Adipocyte (in vitro differentiated cells): ENCODE results near the gene OR13C8.

Source experiments
- DNase-seq: peaks from one replicate; pipeline ENCODE4 v3.0.0-alpha.2; 2015; ENCODE audit warnings: low read depth
- H3K27me3 ChIP-seq: replicated peaks from 2 replicates; pipeline ENCODE4 v1.7.0; 2013; ENCODE audit warnings: mild to moderate bottlenecking, low read length, moderate library complexity; ENCODE audit not compliant: control insufficient read depth, insufficient read depth
- H3K36me3 ChIP-seq: 2 replicates; pipeline ENCODE4 v1.7.0; 2013; ENCODE audit warnings: low read length, mild to moderate bottlenecking, moderate library complexity; ENCODE audit not compliant: control insufficient read depth, insufficient read depth, severe bottlenecking
- H3K4me1 ChIP-seq: 2 replicates; pipeline ENCODE4 v1.7.0; 2013; ENCODE audit warnings: mild to moderate bottlenecking, low read length, moderate library complexity; ENCODE audit not compliant: control insufficient read depth, insufficient read depth
- H3K4me3 ChIP-seq: 2 replicates; pipeline ENCODE4 v1.7.0; 2013; ENCODE audit warnings: mild to moderate bottlenecking, low read length, moderate library complexity
- H3K9ac ChIP-seq: 2 replicates; pipeline ENCODE4 v1.7.0; 2013; ENCODE audit warnings: mild to moderate bottlenecking, low read length, moderate library complexity
- H3K9me3 ChIP-seq: 2 replicates; pipeline ENCODE4 v1.7.0; 2013; ENCODE audit warnings: mild to moderate bottlenecking, low read length, moderate library complexity; ENCODE audit not compliant: control insufficient read depth

The OR13C8 gene

DNA sequence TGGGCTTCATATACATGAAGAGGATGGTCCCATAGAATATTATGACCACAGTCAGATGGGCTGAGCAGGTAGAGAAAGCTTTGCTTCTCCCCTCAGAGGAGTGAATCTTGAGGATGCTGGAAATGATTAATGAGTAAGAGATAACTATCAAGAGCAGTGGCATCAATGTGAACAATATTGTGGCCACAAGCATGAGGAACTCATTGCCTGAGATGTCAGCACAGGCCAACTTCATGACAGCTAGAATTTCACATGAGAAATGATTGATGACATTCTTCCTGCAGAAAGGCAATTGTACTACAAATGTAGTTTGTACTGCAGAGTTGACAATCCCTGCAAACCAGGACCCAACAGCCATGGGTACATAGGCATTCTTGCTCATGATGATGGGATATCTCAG, 48.5 kb downstream of the OR13C8 start:
- no peak for DNase-seq
- no peaks in the 10 kb centered on the region for H3K4me1 ChIP-seq
- no peaks in the 10 kb centered on the region for H3K36me3 ChIP-seq
- no peaks in the 10 kb centered on the region for H3K9me3 ChIP-seq
- H3K9ac ChIP-seq = no peak overlapping the region
- H3K4me3 ChIP-seq = no peak overlapping the region
- H3K27me3 ChIP-seq = no peaks in the 10 kb centered on the region

DNA sequence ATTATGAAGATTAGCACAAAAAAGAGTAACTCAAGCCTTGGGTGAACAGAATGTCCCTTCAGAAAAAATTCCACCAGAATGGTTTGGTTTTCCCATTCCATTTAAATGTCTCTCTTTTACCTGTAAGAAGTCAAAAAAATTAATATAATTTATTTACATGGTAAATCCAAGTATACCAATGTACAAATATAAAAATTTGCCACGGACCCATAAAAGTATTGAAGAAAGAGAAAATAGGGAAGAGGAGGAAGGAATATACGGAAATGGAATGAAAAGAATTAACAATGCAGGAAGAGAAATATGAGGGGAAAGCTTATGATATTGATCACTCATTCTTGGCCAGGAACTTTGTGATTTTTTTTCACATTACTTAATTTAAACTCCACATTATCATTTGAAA, 49.1 kb downstream of the OR13C8 start, which contains the start of gene OR13C9:
TSS of gene OR13C9 (minus strand) at position 101 of the 400 bp plus-strand sequence. CDS start at position 101, 0 bp downstream.
- no peaks in the 10 kb centered on the region for H3K4me1 ChIP-seq
- no peaks in the 10 kb centered on the region for H3K36me3 ChIP-seq
- H3K9me3 ChIP-seq = no peaks in the 10 kb centered on the region
- no peak within 1 kb of the TSS for H3K4me3 ChIP-seq
- no peak within 1 kb of the TSS for H3K9ac ChIP-seq
- no peak for DNase-seq
- H3K27me3 ChIP-seq = no peaks in the 10 kb centered on the region
